Measurements from ENCODE around the gene HIP1R.

HIP1R gene

GRCh38 chr12:122860040-122860853, 25.0 kb downstream of the HIP1R start:
- peak; percentile 56 to 60 for DNase-seq (ENCODE audit: low read depth in 2 of 2)

GRCh38 chr12:122860854-122861586, 25.8 kb downstream of the HIP1R start:
- no peak for DNase-seq (ENCODE audit: low read depth in 2 of 2)

DNA sequence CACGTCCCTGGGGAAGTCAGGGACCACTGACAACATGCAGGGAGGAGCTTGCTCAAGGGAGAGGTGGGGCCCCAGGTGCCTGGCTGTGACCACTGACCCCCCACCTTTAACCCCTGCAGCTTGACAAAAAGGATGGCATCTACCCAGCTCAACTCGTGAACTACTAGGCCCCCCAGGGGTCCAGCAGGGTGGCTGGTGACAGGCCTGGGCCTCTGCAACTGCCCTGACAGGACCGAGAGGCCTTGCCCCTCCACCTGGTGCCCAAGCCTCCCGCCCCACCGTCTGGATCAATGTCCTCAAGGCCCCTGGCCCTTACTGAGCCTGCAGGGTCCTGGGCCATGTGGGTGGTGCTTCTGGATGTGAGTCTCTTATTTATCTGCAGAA, 26.3 kb downstream of the HIP1R start:
- DNase-seq (ENCODE audit: low read depth in 2 of 2) = no peak

GRCh38 chr12:122862110-122862634, 26.9 kb downstream of the HIP1R start:
- no peak for DNase-seq (ENCODE audit: low read depth in 2 of 2)

GRCh38 chr12:122862872-122863701, 27.8 kb downstream of the HIP1R start:
- no peak for DNase-seq (ENCODE audit: low read depth in 2 of 2)

DNA sequence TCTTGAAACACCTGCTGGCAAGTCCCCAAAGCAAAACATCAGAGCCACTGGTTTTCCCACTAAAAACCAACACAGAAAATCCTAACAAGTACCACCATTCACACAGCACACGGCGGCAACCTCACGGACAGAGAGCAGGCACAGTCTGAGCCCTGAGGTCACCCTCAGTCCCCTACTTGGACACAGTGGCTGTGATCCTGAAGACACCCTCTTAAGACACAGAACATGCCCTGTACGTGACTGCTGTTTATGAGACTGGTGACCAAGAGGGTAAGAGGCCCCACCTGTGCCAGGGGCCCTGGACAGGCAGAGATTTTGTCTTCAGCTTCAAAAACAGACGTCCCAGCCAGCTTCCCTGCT, 29.6 kb downstream of the HIP1R start:
- DNase-seq (ENCODE audit: low read depth in 2 of 2) = no peak

DNA sequence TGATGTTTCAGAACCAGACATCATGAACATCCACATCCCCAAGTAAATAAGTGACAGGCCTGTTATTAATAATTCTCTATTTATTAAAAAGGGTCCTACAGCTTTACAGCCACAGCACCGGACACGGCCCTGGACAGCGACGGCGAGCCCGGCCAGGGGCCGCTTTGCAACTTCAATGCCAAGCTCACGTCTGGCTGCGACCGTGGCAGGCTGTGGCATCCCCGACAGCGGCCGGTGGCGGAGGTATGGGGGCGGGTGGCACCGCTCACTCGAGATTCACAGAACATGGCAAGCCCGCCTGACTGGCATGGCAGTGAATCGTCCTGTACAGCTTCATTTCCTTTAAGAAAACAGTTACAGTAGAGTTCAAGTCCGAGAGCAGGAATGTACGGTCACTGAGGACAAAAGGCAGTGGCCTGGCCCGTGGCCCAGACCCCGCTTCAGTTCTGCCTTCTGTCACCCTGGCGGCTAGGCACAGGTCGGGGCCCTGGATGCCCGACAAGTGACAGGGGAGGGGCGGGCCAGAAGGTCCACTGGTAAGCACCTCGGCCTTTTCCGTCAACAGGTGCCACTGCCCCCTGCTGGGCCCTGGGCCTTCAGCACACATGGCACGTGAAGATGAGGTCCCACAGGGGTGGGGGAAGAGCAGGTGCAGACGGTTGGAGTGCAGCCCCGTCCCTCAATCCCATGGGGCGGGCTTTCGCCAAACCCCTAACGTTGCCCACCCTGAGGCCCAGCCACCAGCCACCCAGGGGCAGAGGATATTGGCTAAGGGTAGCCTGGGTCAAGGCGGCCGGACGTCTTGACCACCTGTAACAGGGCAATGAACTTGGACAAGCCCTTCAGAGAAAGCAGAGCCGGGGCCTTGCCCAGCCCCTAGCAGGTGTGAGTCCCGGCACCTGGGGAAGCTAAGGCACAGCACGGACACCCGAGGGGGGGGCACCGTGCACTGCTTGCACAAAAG, 30.3 kb downstream of the HIP1R start:
- no peak for DNase-seq (ENCODE audit: low read depth in 2 of 2)

GRCh38 chr12:122866379-122866778, 31.1 kb downstream of the HIP1R start:
- no peak for DNase-seq (ENCODE audit: low read depth in 2 of 2)

GRCh38 chr12:122866950-122867607, 31.8 kb downstream of the HIP1R start:
- DNase-seq (ENCODE audit: low read depth in 2 of 2) = no peak

DNA sequence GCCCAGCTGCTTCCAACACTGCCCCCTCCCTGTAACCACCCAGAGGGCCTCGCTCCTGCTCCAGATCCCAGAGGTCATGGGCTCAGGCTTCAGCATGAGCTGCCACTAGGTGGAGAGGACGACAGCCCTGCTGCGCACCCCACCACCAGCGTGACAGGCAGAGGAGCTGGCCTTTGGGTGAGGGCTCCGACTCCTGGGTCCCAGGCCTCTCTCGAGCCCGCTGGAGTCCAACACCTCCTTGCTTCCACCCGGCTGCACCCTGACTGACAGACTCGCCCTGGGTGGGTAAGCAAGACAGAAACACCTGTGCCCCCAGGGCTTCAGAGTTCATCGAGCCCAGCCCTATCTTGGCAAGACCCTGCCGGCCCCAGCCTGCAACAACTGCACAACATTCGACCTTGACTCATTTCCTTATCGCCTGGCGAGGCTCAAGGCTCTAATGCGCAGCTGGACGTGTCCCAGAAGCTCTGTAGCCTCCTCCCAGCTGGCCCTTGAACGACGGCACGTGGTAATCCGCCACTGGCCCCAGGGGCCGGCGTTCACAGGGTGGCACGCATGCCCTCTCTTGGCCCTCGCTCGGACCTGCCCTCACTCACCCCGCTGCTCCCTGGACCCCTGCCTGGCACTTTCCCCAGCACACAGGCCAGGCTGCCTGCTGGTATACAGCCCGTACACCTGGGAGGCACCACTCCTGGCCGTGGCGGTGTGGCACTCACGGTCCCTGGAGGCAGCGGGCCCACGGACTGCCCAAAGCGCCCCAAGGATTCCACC, 32.6 kb downstream of the HIP1R start:
- DNase-seq (ENCODE audit: low read depth in 2 of 2) = no peak

- no peak for DNase-seq (ENCODE audit: low read depth in 2 of 2)
Observed at GRCh38 chr12:122868471-122869177, 33.4 kb downstream of the HIP1R start.

DNA sequence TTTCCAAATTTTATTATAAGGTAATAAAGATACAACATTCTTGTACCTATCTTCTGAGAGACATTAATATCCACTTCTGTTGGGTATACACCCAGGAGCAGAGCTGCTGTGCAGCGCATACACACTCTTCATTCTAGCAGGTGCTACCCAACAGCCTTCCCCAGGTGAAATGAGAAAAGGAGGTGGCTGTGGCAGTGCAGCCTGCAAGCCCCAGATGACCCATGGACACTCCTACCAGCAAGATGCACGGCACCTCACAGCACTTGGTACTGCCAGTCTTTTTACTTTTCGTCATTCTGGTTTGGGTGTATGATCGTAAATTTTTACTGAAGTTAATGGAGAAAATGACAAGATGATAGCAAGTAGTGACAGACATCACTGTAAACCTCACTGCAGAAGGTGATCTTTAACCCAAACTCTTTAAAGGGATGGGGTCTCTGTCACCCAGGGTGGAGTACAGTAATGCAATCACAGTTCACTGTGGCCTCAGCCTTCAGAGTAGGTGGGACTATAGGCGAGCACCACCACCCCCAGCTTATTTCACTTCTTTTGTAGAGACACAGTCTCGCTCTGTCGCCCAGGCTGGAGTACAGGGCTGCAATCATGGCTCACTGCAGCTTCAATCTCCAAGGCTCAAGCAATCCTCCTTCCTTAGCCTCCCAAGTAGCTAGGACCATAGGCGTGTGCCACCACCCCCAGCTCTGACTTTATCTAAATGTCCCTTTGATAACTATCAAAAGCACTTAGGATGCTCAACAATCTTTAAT, 34.1 kb downstream of the HIP1R start:
- no peak for DNase-seq (ENCODE audit: low read depth in 2 of 2)

DNA sequence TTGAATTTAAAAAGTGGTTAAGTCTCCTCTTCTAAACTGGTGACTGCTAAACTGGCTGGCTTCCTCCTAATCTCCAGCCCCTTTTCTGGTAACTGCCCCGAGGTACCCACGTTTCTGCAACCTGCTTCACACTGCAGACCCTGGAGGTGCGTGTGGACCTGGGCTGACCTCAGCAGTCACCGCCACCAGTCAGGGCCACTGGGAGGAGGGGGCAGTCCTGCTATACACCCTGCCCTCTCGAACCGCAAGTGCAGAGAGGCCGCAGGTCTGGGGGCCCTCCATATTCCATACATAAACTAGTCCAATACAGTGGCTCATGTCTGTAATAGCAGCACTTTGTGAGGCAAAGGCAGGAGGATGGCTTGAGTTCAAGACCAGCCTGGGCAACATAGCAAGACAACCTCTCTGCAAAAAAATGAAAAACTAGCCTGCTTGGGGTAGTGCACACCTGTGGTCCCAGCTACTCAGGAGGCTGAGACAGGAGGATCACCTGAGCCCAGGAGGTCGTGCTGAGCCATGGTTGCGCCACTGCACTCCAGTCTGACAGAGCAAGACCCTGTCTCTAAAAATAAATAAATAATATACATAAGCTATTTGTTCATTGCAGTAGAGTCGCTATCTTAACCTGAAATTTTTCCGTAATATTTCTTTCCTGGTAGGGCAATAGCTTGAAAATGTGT, 35.0 kb downstream of the HIP1R start:
- no peak for DNase-seq (ENCODE audit: low read depth in 2 of 2)

DNA sequence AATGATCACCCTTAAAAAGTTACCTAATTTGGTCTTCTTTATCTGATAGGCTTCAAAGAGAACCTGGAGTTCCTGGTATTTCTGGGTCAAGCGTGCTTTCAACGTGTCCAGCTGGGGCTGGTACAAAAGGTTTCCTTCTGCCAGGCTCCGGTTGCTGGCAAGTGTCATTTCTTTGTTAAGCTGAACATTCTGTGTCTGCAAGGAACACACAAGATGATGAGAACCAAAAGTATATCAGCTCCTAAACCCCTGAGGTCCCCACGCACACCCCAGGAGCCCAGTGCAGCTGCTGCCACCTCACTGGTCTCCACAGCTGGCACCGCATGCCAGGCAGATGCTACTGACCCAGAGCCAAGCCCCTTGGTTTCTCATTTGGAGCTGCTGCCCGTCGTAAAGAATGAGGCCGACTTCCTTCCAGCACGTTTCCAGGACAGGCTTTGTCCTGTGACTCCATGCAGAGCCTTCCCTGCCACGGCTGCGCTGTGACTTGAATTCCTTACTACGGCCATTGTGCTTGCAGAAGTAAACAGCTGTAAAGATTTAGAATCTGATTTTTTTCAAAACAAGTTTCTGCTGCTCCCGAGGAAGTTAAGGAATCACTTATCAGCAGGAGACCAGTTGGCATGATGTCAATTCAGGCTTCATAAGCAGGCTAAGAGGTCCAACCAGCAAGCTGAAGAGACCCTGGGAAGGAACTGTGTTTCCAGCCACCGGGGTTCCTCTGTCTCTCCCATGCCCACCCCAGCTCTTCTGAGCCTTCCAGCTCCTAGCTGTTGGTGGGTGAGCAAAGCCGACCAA, 35.8 kb downstream of the HIP1R start:
- DNase-seq (ENCODE audit: low read depth in 2 of 2) = no peak

DNA sequence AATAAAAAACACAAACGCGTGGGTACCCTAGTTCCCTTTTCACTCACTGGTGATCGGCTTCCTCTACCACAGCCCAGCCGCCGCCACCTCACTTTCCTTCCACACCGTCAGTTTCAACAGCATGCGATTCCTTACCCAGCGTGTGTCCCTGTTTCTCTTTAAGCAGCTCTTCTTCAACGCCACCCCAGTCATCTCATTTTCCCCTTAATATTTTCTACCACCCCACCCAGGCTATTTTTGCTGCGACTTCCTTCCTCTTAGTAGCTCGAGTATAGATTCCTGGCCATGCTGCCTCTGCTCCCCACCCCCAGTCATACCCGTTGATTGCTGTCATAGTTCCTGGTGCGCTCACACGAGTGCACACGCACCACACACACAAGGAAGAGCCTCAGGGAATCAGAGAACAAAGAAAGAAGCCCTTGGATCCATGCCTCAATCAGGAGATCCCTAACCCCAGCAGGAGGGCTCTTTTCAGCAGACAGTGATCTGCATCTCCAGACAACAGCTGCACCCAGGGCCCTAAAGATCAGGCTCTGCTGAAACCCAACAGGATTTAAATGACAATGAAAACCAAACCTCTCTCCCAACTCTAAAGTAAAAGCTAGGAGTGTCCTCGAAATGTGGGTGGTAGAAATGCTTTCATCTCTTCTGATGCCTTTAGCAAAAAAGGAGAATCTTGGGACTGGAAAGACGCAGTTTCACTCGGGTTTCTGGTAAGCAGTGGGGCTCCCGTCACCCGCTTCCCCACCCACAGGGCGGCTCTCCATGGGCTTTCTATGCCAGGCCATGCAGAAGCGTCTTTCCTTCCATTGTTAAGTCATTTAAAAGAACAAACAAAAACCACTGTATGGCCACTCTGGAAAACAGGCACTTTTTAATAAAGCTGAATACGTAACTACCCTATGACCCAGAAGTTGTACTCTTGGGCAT, 36.9 kb downstream of the HIP1R start:
- peak; percentile 24 to 36 for DNase-seq (ENCODE audit: low read depth in 2 of 2)

Data from stimulated activated CD8-positive, alpha-beta memory T cell treated with anti-CD3 and anti-CD28 coated beads, Interleukin-7, amount 100 ng/mL, for 4 hours (primary cell).